ENCODE data around the gene MTURN.

DNA sequence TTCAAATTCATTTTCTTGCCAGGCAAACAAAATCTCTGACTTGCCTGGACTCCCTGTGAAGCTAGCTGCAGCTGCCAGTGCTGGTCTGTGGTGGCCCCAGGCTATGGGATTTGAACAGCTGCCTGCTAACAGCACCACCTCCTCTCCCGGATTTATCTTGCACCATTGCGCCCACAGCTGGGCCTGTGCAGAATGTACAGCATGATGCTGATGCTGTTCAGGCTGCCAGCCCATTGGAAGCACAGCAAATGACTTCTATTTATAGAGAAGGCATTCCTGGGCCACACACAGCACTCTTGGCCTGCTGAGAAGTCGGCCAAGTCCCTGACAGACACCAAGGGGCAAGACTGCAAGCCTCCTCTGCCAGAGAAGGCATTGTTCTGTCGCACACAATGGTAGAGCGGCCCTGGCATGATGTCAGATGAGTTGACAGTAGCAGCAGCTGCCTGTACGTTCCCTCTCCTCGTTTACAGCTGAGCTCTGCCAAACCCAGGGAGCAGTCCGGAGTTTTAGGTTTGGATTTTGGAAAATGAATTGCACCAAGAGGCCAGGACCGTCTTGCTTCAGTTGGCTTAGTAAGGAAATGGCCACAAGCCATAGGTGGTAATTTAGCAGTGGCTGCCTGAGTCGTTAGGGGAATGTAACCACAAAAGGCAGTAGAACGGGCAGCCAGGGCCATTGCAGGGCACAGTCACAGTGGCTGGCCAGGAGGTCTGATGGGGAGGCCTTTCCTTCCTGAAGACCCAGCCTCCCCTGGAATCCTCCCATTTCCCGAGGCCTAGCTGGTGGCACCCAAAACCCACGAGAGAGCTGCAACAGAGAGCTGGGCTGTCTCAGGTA, 38.5 kb downstream of the MTURN start:
- no peak for TF ChIP-seq POLR2A (IDR thresholded peaks at IDR 0.05)
- TF ChIP-seq, protein P1, sequence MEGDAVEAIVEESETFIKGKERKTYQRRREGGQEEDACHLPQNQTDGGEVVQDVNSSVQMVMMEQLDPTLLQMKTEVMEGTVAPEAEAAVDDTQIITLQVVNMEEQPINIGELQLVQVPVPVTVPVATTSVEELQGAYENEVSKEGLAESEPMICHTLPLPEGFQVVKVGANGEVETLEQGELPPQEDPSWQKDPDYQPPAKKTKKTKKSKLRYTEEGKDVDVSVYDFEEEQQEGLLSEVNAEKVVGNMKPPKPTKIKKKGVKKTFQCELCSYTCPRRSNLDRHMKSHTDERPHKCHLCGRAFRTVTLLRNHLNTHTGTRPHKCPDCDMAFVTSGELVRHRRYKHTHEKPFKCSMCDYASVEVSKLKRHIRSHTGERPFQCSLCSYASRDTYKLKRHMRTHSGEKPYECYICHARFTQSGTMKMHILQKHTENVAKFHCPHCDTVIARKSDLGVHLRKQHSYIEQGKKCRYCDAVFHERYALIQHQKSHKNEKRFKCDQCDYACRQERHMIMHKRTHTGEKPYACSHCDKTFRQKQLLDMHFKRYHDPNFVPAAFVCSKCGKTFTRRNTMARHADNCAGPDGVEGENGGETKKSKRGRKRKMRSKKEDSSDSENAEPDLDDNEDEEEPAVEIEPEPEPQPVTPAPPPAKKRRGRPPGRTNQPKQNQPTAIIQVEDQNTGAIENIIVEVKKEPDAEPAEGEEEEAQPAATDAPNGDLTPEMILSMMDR (IDR thresholded peaks at IDR 0.05): no peak
